HEK293T (cell line): ENCODE measurements around the gene PARP12.

Experiments
- CTCF ChIA-PET: fragments of 350-600 bp; formaldehyde crosslinking; extraction: SDS; loops from one replicate; lab custom pipeline; 2021; ENCODE audit warnings: antibody characterized with exemption, inconsistent platforms; lab: Yijun Ruan, JAX
- POLR2A ChIA-PET: fragments of 350-600 bp; formaldehyde crosslinking; extraction: SDS; loops from one replicate; lab custom pipeline; 2020; ENCODE audit warnings: antibody characterized with exemption, inconsistent platforms; lab: Yijun Ruan, JAX
- DNase-seq: peaks from one replicate; pipeline ENCODE4 v3.0.0; 2012; ENCODE audit warnings: mixed read lengths; ENCODE audit errors: extremely low spot score
- ARNT ChIP-seq: fragments of 450-650 bp; IDR thresholded peaks from 2 replicates; pipeline ENCODE4 v1.6.1; 2017; ENCODE audit warnings: mild to moderate bottlenecking
- BHLHE40 ChIP-seq: fragments of 450-650 bp; IDR thresholded peaks from 2 replicates; pipeline ENCODE4 v1.6.1; 2016; ENCODE audit warnings: mild to moderate bottlenecking, moderate library complexity, borderline replicate concordance
- CTBP1 ChIP-seq: fragments of 450-650 bp; IDR thresholded peaks from 2 replicates; pipeline ENCODE4 v1.6.1; 2016; ENCODE audit warnings: borderline replicate concordance
- ELF4 ChIP-seq: fragments of 450-650 bp; IDR thresholded peaks from 2 replicates; pipeline ENCODE4 v1.6.1; 2017; ENCODE audit warnings: antibody characterized with exemption
- FOXA1 ChIP-seq: fragments of 450-650 bp; IDR thresholded peaks from 2 replicates; pipeline ENCODE4 v1.6.1; 2016; ENCODE audit warnings: mild to moderate bottlenecking
- FOXK2 ChIP-seq: fragments of 450-650 bp; IDR thresholded peaks from 2 replicates; pipeline ENCODE4 v1.6.1; 2016; ENCODE audit warnings: mild to moderate bottlenecking
- FOXM1 ChIP-seq: fragments of 450-650 bp; IDR thresholded peaks from 2 replicates; pipeline ENCODE4 v1.6.1; 2017; ENCODE audit warnings: mild to moderate bottlenecking, borderline replicate concordance
- HDGF ChIP-seq: fragments of 450-650 bp; IDR thresholded peaks from 2 replicates; pipeline ENCODE4 v1.6.1; 2017; ENCODE audit warnings: antibody characterized with exemption, borderline replicate concordance
- L3MBTL2 ChIP-seq: fragments of 450-650 bp; conservative IDR thresholded peaks from 2 replicates; pipeline ENCODE4 v1.6.1; 2016; ENCODE audit warnings: mild to moderate bottlenecking
- LEF1 ChIP-seq: fragments of 450-650 bp; IDR thresholded peaks from 2 replicates; pipeline ENCODE4 v1.6.1; 2017; ENCODE audit warnings: mild to moderate bottlenecking, borderline replicate concordance
- NFRKB ChIP-seq: fragments of 450-650 bp; IDR thresholded peaks from 2 replicates; pipeline ENCODE4 v1.6.1; 2016; ENCODE audit warnings: mild to moderate bottlenecking, moderate library complexity
- SP1 ChIP-seq: fragments of 450-650 bp; IDR thresholded peaks from 2 replicates; pipeline ENCODE4 v1.6.1; 2017
- SUZ12 ChIP-seq: fragments of 450-650 bp; IDR thresholded peaks from 2 replicates; pipeline ENCODE4 v1.6.1; 2016; ENCODE audit warnings: mild to moderate bottlenecking
- TARDBP ChIP-seq: fragments of 450-650 bp; IDR thresholded peaks from 2 replicates; pipeline ENCODE4 v1.6.1; 2016
- ZNF384 ChIP-seq: fragments of 450-650 bp; IDR thresholded peaks from 2 replicates; pipeline ENCODE4 v1.6.1; 2016
- TF ChIP-seq, protein P1 (sequence below): fragments of 450-650 bp; IDR thresholded peaks from 2 replicates; pipeline ENCODE4 v1.6.1; 2016

PARP12 gene

DNA sequence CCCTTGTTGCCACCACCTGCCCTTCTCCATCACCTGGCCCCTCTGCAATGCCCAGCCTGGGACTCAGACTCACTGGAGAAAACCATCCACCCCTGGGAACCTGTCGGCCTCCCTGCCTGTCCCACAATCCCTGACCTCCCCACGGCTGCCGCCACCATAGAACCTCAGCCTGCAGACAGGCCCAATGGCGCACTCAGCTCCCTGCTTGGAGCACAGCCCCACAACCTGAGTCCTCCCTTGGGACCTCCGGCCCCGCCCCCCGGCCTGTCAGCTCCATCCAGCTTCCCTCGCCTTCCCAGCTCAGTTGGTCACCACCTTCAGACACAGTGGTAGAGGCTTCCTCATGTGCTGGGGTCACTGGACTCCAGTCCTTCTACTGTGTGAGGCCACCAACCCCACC lies 41.1 kb downstream of the PARP12 start:
- POLR2A ChIA-PET, result no interaction called here
- CTCF ChIA-PET, result no interaction called here
- TF ChIP-seq FOXK2 (no peak), TARDBP (no peak), L3MBTL2 (no peak), BHLHE40 (no peak), ARNT (no peak), HDGF (no peak), CTBP1 (no peak), FOXM1 (no peak), SP1 (no peak), ZNF384 (no peak), FOXA1 (no peak), SUZ12 (no peak), NFRKB (no peak), LEF1 (no peak), ELF4 (no peak)
- TF ChIP-seq, protein P1, sequence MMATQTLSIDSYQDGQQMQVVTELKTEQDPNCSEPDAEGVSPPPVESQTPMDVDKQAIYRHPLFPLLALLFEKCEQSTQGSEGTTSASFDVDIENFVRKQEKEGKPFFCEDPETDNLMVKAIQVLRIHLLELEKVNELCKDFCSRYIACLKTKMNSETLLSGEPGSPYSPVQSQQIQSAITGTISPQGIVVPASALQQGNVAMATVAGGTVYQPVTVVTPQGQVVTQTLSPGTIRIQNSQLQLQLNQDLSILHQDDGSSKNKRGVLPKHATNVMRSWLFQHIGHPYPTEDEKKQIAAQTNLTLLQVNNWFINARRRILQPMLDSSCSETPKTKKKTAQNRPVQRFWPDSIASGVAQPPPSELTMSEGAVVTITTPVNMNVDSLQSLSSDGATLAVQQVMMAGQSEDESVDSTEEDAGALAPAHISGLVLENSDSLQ, result no peak

DNA sequence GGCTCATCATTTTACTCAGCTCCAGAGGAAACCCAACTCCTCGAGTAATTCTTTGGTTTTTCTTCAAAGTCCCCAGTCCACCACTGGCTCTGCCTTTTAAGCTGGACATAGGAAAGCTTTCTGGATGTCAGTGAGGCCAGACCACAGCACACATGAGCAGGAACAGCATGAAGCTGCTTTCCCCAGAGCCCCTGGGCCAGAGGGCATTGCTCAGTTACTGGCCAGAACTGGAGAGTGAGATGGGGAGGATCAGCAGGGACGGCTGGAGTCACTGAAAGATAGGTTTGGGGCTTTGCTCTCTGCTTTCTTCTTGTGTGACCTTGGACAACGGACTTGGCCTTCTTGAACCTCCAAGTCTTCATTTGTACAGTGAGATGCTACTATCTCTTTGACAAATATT lies 43.1 kb downstream of the PARP12 start:
- DNase-seq, result no peak
- TF ChIP-seq FOXM1 (no peak), SP1 (no peak), LEF1 (no peak), ELF4 (no peak), L3MBTL2 (no peak), SUZ12 (no peak)
- TF ChIP-seq, protein P1, result no peak
- ChIA-PET CTCF (interaction anchor here (1.2 kb wide), 1 partner anchor 520 kb away, joined by 3 read pairs; no protein-coding TSS in a partner anchor), POLR2A (no interaction called here)

More for the DNA sequence above, 41.1 kb downstream of the PARP12 start:
- no peak for DNase-seq

DNA sequence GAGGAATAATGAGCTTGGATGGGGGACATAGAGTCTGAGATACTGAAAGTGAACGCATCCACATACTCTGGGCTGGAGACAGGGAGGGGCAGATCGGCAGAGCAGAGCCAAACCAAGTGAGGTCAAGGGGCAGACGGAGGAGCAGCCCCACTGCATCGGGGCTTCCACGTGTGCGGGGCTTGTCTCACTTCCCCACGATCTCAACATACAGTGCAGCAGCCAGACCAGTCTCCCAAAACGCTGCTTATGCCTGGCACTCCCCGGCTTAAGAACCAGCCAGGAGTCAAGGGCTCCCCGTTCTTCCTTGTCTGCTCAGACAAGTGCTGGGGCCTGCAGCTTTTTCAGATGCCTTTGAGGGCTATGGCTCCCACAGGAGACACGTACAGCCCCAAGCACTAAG lies 43.6 kb downstream of the PARP12 start:
- ChIA-PET POLR2A (no interaction called here), CTCF (interaction anchor here (1.0 to 2.7 kb wide), 3 partner anchors 13 to 519 kb away, joined by 3 to 15 read pairs (median 3); no protein-coding TSS in a partner anchor)
- TF ChIP-seq, protein P1, result no peak
- TF ChIP-seq NFRKB (no peak), ARNT (no peak), ZNF384 (no peak), LEF1 (no peak), FOXM1 (no peak), TARDBP (no peak), HDGF (no peak), ELF4 (no peak), FOXA1 (no peak), SUZ12 (no peak), BHLHE40 (no peak), CTBP1 (no peak), FOXK2 (no peak)
- no peak for DNase-seq

DNA sequence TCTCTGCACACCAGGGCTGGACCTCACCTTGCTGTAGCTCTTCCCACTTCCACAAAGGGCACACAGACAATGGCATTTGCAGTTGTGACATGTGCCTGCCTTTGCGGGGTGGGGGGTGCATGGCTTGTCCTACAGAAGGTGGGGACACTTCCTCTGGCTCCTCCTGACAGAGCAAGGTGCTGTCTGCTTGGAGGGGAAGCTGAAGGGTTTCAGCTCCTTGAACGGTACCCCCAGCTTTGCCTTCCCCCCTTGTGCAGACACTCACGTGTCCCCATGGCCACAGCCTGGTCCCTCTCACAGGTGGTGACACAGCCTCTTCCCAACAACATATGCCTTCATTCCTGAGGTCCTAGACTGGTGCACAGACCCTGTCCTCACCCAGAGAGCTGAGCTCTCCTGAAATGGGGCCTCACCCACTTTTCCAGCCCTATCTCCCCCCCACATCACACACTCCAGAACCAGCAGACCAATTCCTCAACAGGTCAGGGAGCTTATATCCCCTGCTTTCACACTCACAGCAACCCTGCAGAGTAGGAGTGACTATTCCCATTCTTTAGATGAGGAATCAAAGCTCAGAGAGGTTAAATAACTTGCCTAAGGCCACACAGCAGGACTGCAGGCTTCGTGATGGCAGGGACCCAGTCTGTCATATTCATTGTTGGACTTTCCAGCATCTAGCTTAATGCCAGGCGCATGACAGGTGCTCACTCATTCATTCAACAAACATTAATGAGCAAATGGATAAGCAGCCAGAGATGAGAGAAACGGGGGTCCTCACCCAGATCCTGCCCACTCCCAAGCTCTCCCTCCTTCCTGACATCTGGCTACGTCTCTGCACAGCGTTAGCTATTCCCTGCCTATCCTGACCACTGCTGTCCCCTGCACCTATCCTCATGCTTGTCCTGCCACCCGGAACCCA lies 44.4 kb downstream of the PARP12 start:
- POLR2A ChIA-PET, result no interaction called here
- TF ChIP-seq CTBP1, result no peak
- TF ChIP-seq FOXK2, result no peak
- no peak for TF ChIP-seq FOXA1
- no peak for TF ChIP-seq FOXM1
- no peak for TF ChIP-seq TARDBP
- TF ChIP-seq ZNF384, result no peak
- TF ChIP-seq SP1, result no peak
- TF ChIP-seq NFRKB, result no peak
- TF ChIP-seq, protein P1, result no peak
- TF ChIP-seq ELF4, result no peak
- no peak for TF ChIP-seq LEF1
- TF ChIP-seq SUZ12, result no peak
- TF ChIP-seq BHLHE40, result no peak
- DNase-seq, result no peak
- CTCF ChIA-PET, result interaction anchor here (1.0 to 2.7 kb wide), 4 partner anchors 12 to 524 kb away, joined by 3 to 15 read pairs (median 3); no protein-coding TSS in a partner anchor

DNA sequence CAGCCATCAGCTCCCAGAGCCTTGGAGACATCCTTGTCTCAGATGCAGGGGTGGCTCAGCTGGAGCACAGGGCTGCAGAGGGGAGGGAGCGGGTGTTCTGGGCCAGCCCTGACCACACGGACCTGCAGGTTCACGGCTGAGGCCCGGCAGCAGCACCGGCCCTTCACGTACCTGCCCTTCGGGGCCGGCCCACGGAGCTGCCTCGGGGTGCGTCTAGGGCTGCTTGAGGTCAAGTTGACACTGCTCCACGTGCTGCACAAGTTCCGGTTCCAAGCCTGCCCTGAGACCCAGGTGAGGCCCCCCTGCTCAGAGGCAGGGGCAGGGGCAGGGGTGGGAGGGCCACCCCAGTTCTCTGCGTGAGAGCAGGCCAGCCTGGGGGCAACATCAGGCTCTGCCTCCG lies 45.2 kb downstream of the PARP12 start:
- no peak for DNase-seq
- TF ChIP-seq SUZ12, result no peak
- no peak for TF ChIP-seq ARNT
- TF ChIP-seq BHLHE40, result no peak
- TF ChIP-seq FOXK2, result no peak
- no peak for TF ChIP-seq ZNF384
- no peak for TF ChIP-seq TARDBP
- no peak for TF ChIP-seq CTBP1
- TF ChIP-seq ELF4, result no peak
- TF ChIP-seq, protein P1, result no peak
- no peak for TF ChIP-seq SP1
- no peak for TF ChIP-seq FOXA1
- TF ChIP-seq HDGF, result no peak
- TF ChIP-seq LEF1, result no peak
- no peak for TF ChIP-seq L3MBTL2
- TF ChIP-seq NFRKB, result no peak
- TF ChIP-seq FOXM1, result no peak
- ChIA-PET CTCF (interaction anchor here (1.0 to 2.7 kb wide), 2 partner anchors 11 to 523 kb away, joined by 3 to 15 read pairs; no protein-coding TSS in a partner anchor), POLR2A (no interaction called here)
